ENCODE data around the gene CDC6.
A peak's percentile ranks its signal among the peaks of the same experiment; 100 is the strongest.

The CDC6 gene

GRCh38 chr17:40287494-40288369, at the start of gene CDC6:
TSS of gene CDC6 (plus strand) at chr17:40287879. CDS start at chr17:40289421, 1,542 bp downstream.
- peak; percentile 100 for DNase-seq

- no peak for DNase-seq
Observed at GRCh38 chr17:40241252-40241834, 46.3 kb upstream of the CDC6 start.

- no peak for DNase-seq
Observed at GRCh38 chr17:40242774-40243173, 44.9 kb upstream of the CDC6 start.

- no peak for DNase-seq
Observed at GRCh38 chr17:40243761-40244160, 43.9 kb upstream of the CDC6 start.

GRCh38 chr17:40244255-40244654, 43.4 kb upstream of the CDC6 start:
- no peak for DNase-seq

GRCh38 chr17:40247926-40248495, 39.7 kb upstream of the CDC6 start:
- DNase-seq = peak; percentile 13

- DNase-seq = no peak
Observed at GRCh38 chr17:40248507-40248906, 39.2 kb upstream of the CDC6 start.

- no peak for DNase-seq
Observed at GRCh38 chr17:40251576-40251975, 36.1 kb upstream of the CDC6 start.

GRCh38 chr17:40253565-40253964, 34.1 kb upstream of the CDC6 start:
- no peak for DNase-seq

- no peak for DNase-seq
Observed at GRCh38 chr17:40259505-40259904, 28.2 kb upstream of the CDC6 start.

- no peak for DNase-seq
Observed at GRCh38 chr17:40260528-40260927, 27.2 kb upstream of the CDC6 start.

GRCh38 chr17:40264458-40265185, 23.1 kb upstream of the CDC6 start:
- no peak for DNase-seq

- no peak for DNase-seq
Observed at GRCh38 chr17:40265337-40265736, 22.3 kb upstream of the CDC6 start.

- no peak for DNase-seq
Observed at GRCh38 chr17:40266882-40267281, 20.8 kb upstream of the CDC6 start.

- no peak for DNase-seq
Observed at GRCh38 chr17:40268141-40268712, 19.5 kb upstream of the CDC6 start.

- DNase-seq = no peak
Observed at GRCh38 chr17:40278414-40278813, 9.3 kb upstream of the CDC6 start.

- DNase-seq = no peak
Observed at GRCh38 chr17:40279402-40279801, 8.3 kb upstream of the CDC6 start.

GRCh38 chr17:40281663-40282062, 6.0 kb upstream of the CDC6 start:
- DNase-seq = no peak

- DNase-seq = no peak
Observed at GRCh38 chr17:40283662-40284061, 4.0 kb upstream of the CDC6 start.

GRCh38 chr17:40284085-40284713, 3.5 kb upstream of the CDC6 start:
- DNase-seq = no peak

GRCh38 chr17:40286473-40286872, 1.2 kb upstream of the CDC6 start:
- DNase-seq = no peak

GRCh38 chr17:40287159-40287493, 553 bp upstream of the CDC6 start:
- DNase-seq = no peak
